DMS79 (cell line): ENCODE results near the gene CYP2B6.
"Not testable (repeated sequence)": the region's sequence is repeated elsewhere in the genome, so short reads cannot be mapped to it uniquely, and the experiment has no call there.

Experiments used
- DNase-seq: peaks from one replicate; lab custom pipeline; 2025; lab: John Stamatoyannopoulos, UW

Gene CYP2B6

GRCh38 chr19:40990972-40991381 lies at the start of gene CYP2B6:
Gene CYP2B6, plus strand, starts transcription at chr19:40991282. Its CDS starts 24 bp downstream, at chr19:40991306.
- DNase-seq = no peak

- DNase-seq = no peak
These were observed 49.4 kb upstream of the CYP2B6 start for GRCh38 chr19:40941481-40942219.

- DNase-seq = no peak
These were observed 45.4 kb upstream of the CYP2B6 start for GRCh38 chr19:40945645-40946044.

GRCh38 chr19:40947114-40947513 lies 44.0 kb upstream of the CYP2B6 start:
- DNase-seq = no peak

- DNase-seq = no peak
These were observed 43.5 kb upstream of the CYP2B6 start for GRCh38 chr19:40947573-40947972.

GRCh38 chr19:40948580-40949299 lies 42.3 kb upstream of the CYP2B6 start:
- no peak for DNase-seq

- no peak for DNase-seq
These were observed 36.5 kb upstream of the CYP2B6 start for GRCh38 chr19:40954573-40954972.

GRCh38 chr19:40959338-40959737 lies 31.7 kb upstream of the CYP2B6 start:
- DNase-seq = no peak

- DNase-seq = no peak
These were observed 30.9 kb upstream of the CYP2B6 start for GRCh38 chr19:40960062-40960685.

GRCh38 chr19:40960780-40961179 lies 30.3 kb upstream of the CYP2B6 start:
- no peak for DNase-seq

- no peak for DNase-seq
These were observed 28.6 kb upstream of the CYP2B6 start for GRCh38 chr19:40962460-40962961.

- not testable (repeated sequence) for DNase-seq
These were observed 26.7 kb upstream of the CYP2B6 start for GRCh38 chr19:40964361-40964760.

GRCh38 chr19:40965351-40965750 lies 25.7 kb upstream of the CYP2B6 start:
- DNase-seq = not testable (repeated sequence)

- not testable (repeated sequence) for DNase-seq
These were observed 24.5 kb upstream of the CYP2B6 start for GRCh38 chr19:40966591-40966990.

- DNase-seq = not testable (repeated sequence)
These were observed 23.0 kb upstream of the CYP2B6 start for GRCh38 chr19:40968065-40968464.

GRCh38 chr19:40969721-40970120 lies 21.4 kb upstream of the CYP2B6 start:
- not testable (repeated sequence) for DNase-seq

- DNase-seq = not testable (repeated sequence)
These were observed 20.4 kb upstream of the CYP2B6 start for GRCh38 chr19:40970396-40971345.

GRCh38 chr19:40974633-40975037 lies 16.4 kb upstream of the CYP2B6 start:
- DNase-seq = no peak

- DNase-seq = no peak
These were observed 14.9 kb upstream of the CYP2B6 start for GRCh38 chr19:40976134-40976533.

- DNase-seq = no peak
These were observed 14.4 kb upstream of the CYP2B6 start for GRCh38 chr19:40976724-40977123.

GRCh38 chr19:40979759-40980158 lies 11.3 kb upstream of the CYP2B6 start:
- not testable (repeated sequence) for DNase-seq
